ENCODE data around the gene TRIM41. TPM values are rescaled to one million over a fixed set of nuclear protein-coding genes. Genes with fewer than 3 reads are reported as not detected.

TRIM41 gene
- total and polyA plus RNA-seq, 9 of the 15 experiments (the other 6 are each of a cell fraction or from before 2014, with no cell fraction given): 1.8 to 47.6 (median 20.9) TPM

DNA sequence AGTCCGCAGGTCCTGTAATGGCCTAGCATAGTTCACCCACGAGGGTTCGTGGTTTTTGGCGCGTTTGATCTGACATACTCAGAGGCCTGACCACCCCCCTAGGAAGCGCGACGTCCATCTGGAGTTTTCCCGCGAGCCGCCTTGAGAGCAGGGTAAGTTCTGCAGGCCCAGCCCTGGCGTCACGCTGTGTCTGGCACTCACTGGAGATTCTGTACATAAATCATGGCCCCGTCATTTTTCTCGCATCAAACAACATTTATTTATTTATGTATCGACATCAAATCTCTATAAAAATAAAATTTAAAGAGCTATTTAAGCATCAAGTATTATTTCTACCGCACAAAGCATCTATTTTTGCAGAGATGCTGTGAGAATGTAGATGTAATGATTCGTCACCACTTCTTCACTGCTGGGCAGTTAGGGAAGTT is 437 bp upstream of the TRIM41 start (continued):
- TF ChIP-seq, protein P1, sequence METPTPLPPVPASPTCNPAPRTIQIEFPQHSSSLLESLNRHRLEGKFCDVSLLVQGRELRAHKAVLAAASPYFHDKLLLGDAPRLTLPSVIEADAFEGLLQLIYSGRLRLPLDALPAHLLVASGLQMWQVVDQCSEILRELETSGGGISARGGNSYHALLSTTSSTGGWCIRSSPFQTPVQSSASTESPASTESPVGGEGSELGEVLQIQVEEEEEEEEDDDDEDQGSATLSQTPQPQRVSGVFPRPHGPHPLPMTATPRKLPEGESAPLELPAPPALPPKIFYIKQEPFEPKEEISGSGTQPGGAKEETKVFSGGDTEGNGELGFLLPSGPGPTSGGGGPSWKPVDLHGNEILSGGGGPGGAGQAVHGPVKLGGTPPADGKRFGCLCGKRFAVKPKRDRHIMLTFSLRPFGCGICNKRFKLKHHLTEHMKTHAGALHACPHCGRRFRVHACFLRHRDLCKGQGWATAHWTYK (CRISPR knock-in tag; IDR thresholded peaks at IDR 0.05): 0 out of 2 replicates have a peak, but pooled peaks have one; percentile 49
- TF ChIP-seq, protein P2, sequence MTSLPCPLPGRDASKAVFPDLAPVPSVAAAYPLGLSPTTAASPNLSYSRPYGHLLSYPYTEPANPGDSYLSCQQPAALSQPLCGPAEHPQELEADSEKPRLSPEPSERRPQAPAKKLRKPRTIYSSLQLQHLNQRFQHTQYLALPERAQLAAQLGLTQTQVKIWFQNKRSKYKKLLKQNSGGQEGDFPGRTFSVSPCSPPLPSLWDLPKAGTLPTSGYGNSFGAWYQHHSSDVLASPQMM (CRISPR knock-in tag; IDR thresholded peaks at IDR 0.05): no peak
- TF ChIP-seq NFRKB (IDR thresholded peaks at IDR 0.05; ENCODE audit: low read depth) (no peak), PHF8 (IDR thresholded peaks at IDR 0.05; ENCODE audit: borderline replicate concordance, low read length) (peak; percentile 48; the same call in 1 of the 2 replicates), U2AF1 (optimal IDR thresholded peaks at IDR 0.05; ENCODE audit: low read depth, low read length) (no peak), ZNF311 (CRISPR knock-in tag; IDR thresholded peaks at IDR 0.05) (peak; percentile 70; the same call in 1 of the 2 replicates), HMG20A (CRISPR knock-in tag; conservative IDR thresholded peaks at IDR 0.05) (no peak), ZNF764 (CRISPR knock-in tag; IDR thresholded peaks at IDR 0.05; ENCODE audit: low read depth) (no peak), ETV6 (IDR thresholded peaks at IDR 0.05; ENCODE audit: borderline replicate concordance in 1 of 2, low read depth in 2 of 2, low read length in 1 of 2) (no peak), ETV6 (CRISPR knock-in tag; IDR thresholded peaks at IDR 0.05; ENCODE audit: borderline replicate concordance) (0 out of 2 replicates have a peak, but pooled peaks have one; percentile 40), ZNF77 (CRISPR knock-in tag; IDR thresholded peaks at IDR 0.05) (no peak), NFATC3 (IDR thresholded peaks at IDR 0.05) (peak; percentile 39; the same call in 1 of the 2 replicates), SAP30 (IDR thresholded peaks at IDR 0.05; ENCODE audit: borderline replicate concordance, insufficient read depth, low read depth, low read length, poor library complexity, severe bottlenecking) (peak; percentile 15), HSF4 (CRISPR knock-in tag; IDR thresholded peaks at IDR 0.05; ENCODE audit: borderline replicate concordance) (no peak), ETV1 (tag; conservative IDR thresholded peaks at IDR 0.05; ENCODE audit: low read depth) (no peak), CEBPB (tag; IDR thresholded peaks at IDR 0.05) (no peak), NFIX (CRISPR knock-in tag; IDR thresholded peaks at IDR 0.05; ENCODE audit: low read depth) (no peak), ZZZ3 (IDR thresholded peaks at IDR 0.05) (no peak), PCBP2 (IDR thresholded peaks at IDR 0.05; ENCODE audit: low read depth, low read length, poor library complexity, severe bottlenecking) (no peak), TRIM24 (IDR thresholded peaks at IDR 0.05) (no peak), ZNF282 (CRISPR knock-in tag; IDR thresholded peaks at IDR 0.05) (no peak)
- TF ChIP-seq, protein P3, sequence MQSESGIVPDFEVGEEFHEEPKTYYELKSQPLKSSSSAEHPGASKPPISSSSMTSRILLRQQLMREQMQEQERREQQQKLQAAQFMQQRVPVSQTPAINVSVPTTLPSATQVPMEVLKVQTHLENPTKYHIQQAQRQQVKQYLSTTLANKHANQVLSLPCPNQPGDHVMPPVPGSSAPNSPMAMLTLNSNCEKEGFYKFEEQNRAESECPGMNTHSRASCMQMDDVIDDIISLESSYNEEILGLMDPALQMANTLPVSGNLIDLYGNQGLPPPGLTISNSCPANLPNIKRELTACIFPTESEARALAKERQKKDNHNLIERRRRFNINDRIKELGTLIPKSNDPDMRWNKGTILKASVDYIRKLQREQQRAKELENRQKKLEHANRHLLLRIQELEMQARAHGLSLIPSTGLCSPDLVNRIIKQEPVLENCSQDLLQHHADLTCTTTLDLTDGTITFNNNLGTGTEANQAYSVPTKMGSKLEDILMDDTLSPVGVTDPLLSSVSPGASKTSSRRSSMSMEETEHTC (IDR thresholded peaks at IDR 0.05): no peak
- TF ChIP-seq, protein P4, sequence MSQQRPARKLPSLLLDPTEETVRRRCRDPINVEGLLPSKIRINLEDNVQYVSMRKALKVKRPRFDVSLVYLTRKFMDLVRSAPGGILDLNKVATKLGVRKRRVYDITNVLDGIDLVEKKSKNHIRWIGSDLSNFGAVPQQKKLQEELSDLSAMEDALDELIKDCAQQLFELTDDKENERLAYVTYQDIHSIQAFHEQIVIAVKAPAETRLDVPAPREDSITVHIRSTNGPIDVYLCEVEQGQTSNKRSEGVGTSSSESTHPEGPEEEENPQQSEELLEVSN (IDR thresholded peaks at IDR 0.05; ENCODE audit: borderline replicate concordance in 1 of 2, extremely low read depth in 1 of 2, insufficient read depth in 1 of 2, insufficient read length in 1 of 2, low read depth in 1 of 2, low read length in 1 of 2, poor library complexity in 1 of 2, severe bottlenecking in 1 of 2): peak; percentile 83 to 85
- TF ChIP-seq, protein P5, sequence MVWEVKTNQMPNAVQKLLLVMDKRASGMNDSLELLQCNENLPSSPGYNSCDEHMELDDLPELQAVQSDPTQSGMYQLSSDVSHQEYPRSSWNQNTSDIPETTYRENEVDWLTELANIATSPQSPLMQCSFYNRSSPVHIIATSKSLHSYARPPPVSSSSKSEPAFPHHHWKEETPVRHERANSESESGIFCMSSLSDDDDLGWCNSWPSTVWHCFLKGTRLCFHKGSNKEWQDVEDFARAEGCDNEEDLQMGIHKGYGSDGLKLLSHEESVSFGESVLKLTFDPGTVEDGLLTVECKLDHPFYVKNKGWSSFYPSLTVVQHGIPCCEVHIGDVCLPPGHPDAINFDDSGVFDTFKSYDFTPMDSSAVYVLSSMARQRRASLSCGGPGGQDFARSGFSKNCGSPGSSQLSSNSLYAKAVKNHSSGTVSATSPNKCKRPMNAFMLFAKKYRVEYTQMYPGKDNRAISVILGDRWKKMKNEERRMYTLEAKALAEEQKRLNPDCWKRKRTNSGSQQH (CRISPR knock-in tag; IDR thresholded peaks at IDR 0.05): peak; percentile 83; the same call in 1 of the 2 replicates

Data from K562 (cell line).